ENCODE data around the gene ARID3C.

The ARID3C gene

GRCh38 chr9:34579808-34580163 lies 49.1 kb downstream of the ARID3C start:
- Histone ChIP-seq H3K9ac (ENCODE audit: low read depth, low read length, poor library complexity, severe bottlenecking) (no peak overlapping the region), H3K9me2 (replicated peaks; ENCODE audit: low read depth, low read length) (no peaks in the 10 kb centered on the region), H3K79me2 (ENCODE audit: insufficient read depth, low read length) (no peaks in the 10 kb centered on the region), H2AFZ (ENCODE audit: low read length) (no peak overlapping the region), H4K20me1 (ENCODE audit: insufficient read depth, low read length, poor library complexity, severe bottlenecking) (no peaks in the 10 kb centered on the region), H3F3A (ENCODE audit: low read depth) (no peaks in the 10 kb centered on the region), H3K4me3 (ENCODE audit: low read length, poor library complexity, severe bottlenecking) (no peak overlapping the region), H3K27me3 (ENCODE audit: insufficient read depth, low read length, poor library complexity, severe bottlenecking) (no peaks in the 10 kb centered on the region), H3K9me3 (ENCODE audit: insufficient read depth, low read depth, low read length) (no peaks in the 10 kb centered on the region), H3K4me1 (ENCODE audit: insufficient read depth, low read length, poor library complexity, severe bottlenecking) (peaks cover under 1% of the 10 kb centered on the region), H3K36me3 (ENCODE audit: insufficient read depth, low read length) (no peaks in the 10 kb centered on the region), H3K4me2 (ENCODE audit: low read depth, low read length, poor library complexity, severe bottlenecking) (no peak overlapping the region)
- TF ChIP-seq EZH2phosphoT487 (IDR thresholded peaks at IDR 0.05; ENCODE audit: borderline replicate concordance): no peak

GRCh38 chr9:34579104-34579807 lies 49.6 kb downstream of the ARID3C start:
- Histone ChIP-seq H3F3A (ENCODE audit: low read depth) (no peaks in the 10 kb centered on the region), H3K27me3 (ENCODE audit: insufficient read depth, low read length, poor library complexity, severe bottlenecking) (no peaks in the 10 kb centered on the region), H3K36me3 (ENCODE audit: insufficient read depth, low read length) (no peaks in the 10 kb centered on the region), H2AFZ (ENCODE audit: low read length) (no peak overlapping the region), H4K20me1 (ENCODE audit: insufficient read depth, low read length, poor library complexity, severe bottlenecking) (no peaks in the 10 kb centered on the region), H3K4me1 (ENCODE audit: insufficient read depth, low read length, poor library complexity, severe bottlenecking) (no peaks in the 10 kb centered on the region), H3K4me3 (ENCODE audit: low read length, poor library complexity, severe bottlenecking) (no peak overlapping the region), H3K9me3 (ENCODE audit: insufficient read depth, low read depth, low read length) (no peaks in the 10 kb centered on the region), H3K9ac (ENCODE audit: low read depth, low read length, poor library complexity, severe bottlenecking) (no peak overlapping the region), H3K4me2 (ENCODE audit: low read depth, low read length, poor library complexity, severe bottlenecking) (no peak overlapping the region), H3K9me2 (replicated peaks; ENCODE audit: low read depth, low read length) (no peaks in the 10 kb centered on the region), H3K79me2 (ENCODE audit: insufficient read depth, low read length) (no peaks in the 10 kb centered on the region)
- no peak for TF ChIP-seq CTCF (conservative IDR thresholded peaks at IDR 0.05; ENCODE audit: low read length)
- no peak for TF ChIP-seq EZH2phosphoT487 (IDR thresholded peaks at IDR 0.05; ENCODE audit: borderline replicate concordance)

GRCh38 chr9:34578241-34579103 lies 50.4 kb downstream of the ARID3C start:
- no peaks in the 10 kb centered on the region for H3K9me2 ChIP-seq (replicated peaks; ENCODE audit: low read depth, low read length)
- H3F3A ChIP-seq (ENCODE audit: low read depth): no peaks in the 10 kb centered on the region
- H3K4me3 ChIP-seq (ENCODE audit: low read length, poor library complexity, severe bottlenecking): no peak overlapping the region
- H3K4me1 ChIP-seq (ENCODE audit: insufficient read depth, low read length, poor library complexity, severe bottlenecking): no peaks in the 10 kb centered on the region
- H3K36me3 ChIP-seq (ENCODE audit: insufficient read depth, low read length): no peaks in the 10 kb centered on the region
- no peak overlapping the region for H3K4me2 ChIP-seq (ENCODE audit: low read depth, low read length, poor library complexity, severe bottlenecking)
- H4K20me1 ChIP-seq (ENCODE audit: insufficient read depth, low read length, poor library complexity, severe bottlenecking): no peaks in the 10 kb centered on the region
- TF ChIP-seq EZH2phosphoT487 (IDR thresholded peaks at IDR 0.05; ENCODE audit: borderline replicate concordance) (no peak), CTCF (conservative IDR thresholded peaks at IDR 0.05; ENCODE audit: low read length) (no peak)
- H3K27me3 ChIP-seq (ENCODE audit: insufficient read depth, low read length, poor library complexity, severe bottlenecking): no peaks in the 10 kb centered on the region
- no peaks in the 10 kb centered on the region for H3K79me2 ChIP-seq (ENCODE audit: insufficient read depth, low read length)
- H2AFZ ChIP-seq (ENCODE audit: low read length): no peak overlapping the region
- no peaks in the 10 kb centered on the region for H3K9me3 ChIP-seq (ENCODE audit: insufficient read depth, low read depth, low read length)
- H3K9ac ChIP-seq (ENCODE audit: low read depth, low read length, poor library complexity, severe bottlenecking): no peak overlapping the region

Measured in Loucy (cell line).